Heart left ventricle (tissue), 16 donors: ENCODE results near the gene HARS1. TPM values are rescaled to one million over a fixed set of nuclear protein-coding genes. Genes with fewer than 3 reads are reported as not detected.
A peak's percentile ranks its signal among the peaks of the same experiment; 100 is the strongest.
"Not testable (repeated sequence)": the region's sequence is repeated elsewhere in the genome, so short reads cannot be mapped to it uniquely, and the experiment has no call there.

Source experiments
- ATAC-seq, 4 donors: fragments of 200-7000 bp; cut with Tn5 transposase; one replicate each; pipeline ENCODE4 v1.9.1; 2020 to 2022; ENCODE audit warnings: moderate library complexity in 4 of 4, mild to moderate bottlenecking in 3 of 4, moderate number of reproducible peaks in 1 of 4
- DNase-seq, 5 donors: peaks; one replicate each; pipeline ENCODE4 v3.0.0-alpha.2; 2020
- H3K27ac ChIP-seq, 12 donors: fragments of 200-600 bp; sonication (generic) in 4 of 12; one replicate each; pipeline versions ENCODE4 v1.5.0 to v1.8.0; 2016 to 2022; ENCODE audit warnings: mild to moderate bottlenecking in 2 of 12
- H3K27me3 ChIP-seq, 9 donors: fragments of 200-600 bp; sonication (generic) in 2 of 9; one replicate each; pipeline versions ENCODE4 v1.5.1 to v1.8.0; 2016 to 2022; ENCODE audit warnings: mild to moderate bottlenecking in 3 of 9
- H3K36me3 ChIP-seq, 9 donors: fragments of 200-600 bp; sonication (generic) in 2 of 9; one replicate each; pipeline versions ENCODE4 v1.5.0 to v1.8.0; 2018 to 2022; ENCODE audit warnings: mild to moderate bottlenecking in 2 of 9
- H3K4me1 ChIP-seq, 12 donors: fragments of 200-600 bp; sonication (generic) in 4 of 12; one replicate each; pipeline versions ENCODE4 v1.5.0 to v1.8.0; 2016 to 2022; ENCODE audit warnings: mild to moderate bottlenecking in 3 of 12
- H3K4me3 ChIP-seq, 12 donors: fragments of 200-600 bp; sonication (generic) in 4 of 12; one replicate each; pipeline versions ENCODE4 v1.5.0 to v1.8.0; 2017 to 2022; ENCODE audit warnings: mild to moderate bottlenecking in 9 of 12, moderate library complexity in 4 of 12
- H3K9me3 ChIP-seq, 12 donors: fragments of 200-600 bp; sonication (generic) in 4 of 12; one replicate each; pipeline versions ENCODE4 v1.5.0 to v1.8.0; 2016 to 2022; ENCODE audit warnings: mild to moderate bottlenecking in 1 of 12
- CTCF ChIP-seq, 12 donors: fragments of 200-600 bp; sonication (generic) in 4 of 12; IDR thresholded peaks; one replicate each; pipeline versions ENCODE4 v1.5.0 to v1.8.0; 2018 to 2022; ENCODE audit warnings: antibody characterized with exemption in 12 of 12, mild to moderate bottlenecking in 5 of 12
- POLR2A ChIP-seq, 2 donors: fragments of 450-650 bp; IDR thresholded peaks; one replicate each; pipeline ENCODE4 v1.6.1; 2017; ENCODE audit warnings: antibody characterized with exemption in 2 of 2, mild to moderate bottlenecking in 2 of 2, moderate library complexity in 2 of 2
- whole genome bisulfite sequencing, 4 donors: extraction: QIAGEN DNeasy Blood & Tissue Kit in 2 of 4; methylation state at CpG; one replicate each; pipeline versions ENCODE4 v1.1.5 to v1.1.7; 2013 to 2018; 5-methylcytosine and 5-hydroxymethylcytosine counted together
- intact Hi-C, 10 donors: fragments of 100-400 bp; cut with DNase I; formaldehyde crosslinking; loops; one replicate each; pipeline versions ENCODE4 v1.11.1 to v1.14.2; 2022
- polyA plus RNA-seq, 2 donors: library from polyadenylated mRNA; stranded (reverse); fragments of 200-250 nt; gene quantifications; one replicate each; pipeline ENCODE4 v1.2.3, GENCODE V29; 2013
- total RNA-seq, 9 donors: library from RNA; depleted of rRNA in 2 of 9; stranded (reverse); fragments of >200 nt in 2 of 9; fragmentation: NEBNext Ultra II Directional in 3 of 9; extraction: Animal tissue kit (Norgen Biotek cat#: 25700) in 3 of 9; gene quantifications; one replicate each; pipeline versions ENCODE4 v1.1.0 to v1.2.4, GENCODE V29; 2016 to 2023
- donor health status: ischemic (EF 13 %, LVEDD 7.1; RV severe dilation, severe dysfunction).
- donor health status: healthy with polysubstance abuse.
- donor health status: DM: no; HTN: yes; CAD: no.
- donor health status: DM: no; HTN: no; CAD: no.
- donor health status: ischemic (EF 25% LVEDD 6.9; RV normal size, moderate dysfunction).
- donor health status: ischemic (EF 25% LVEDD 5.7; RV mildly dilated, moderate dysfunction).
- donor health status: healthy.
- donor health status: DM: yes; HTN: yes; CAD: no.
- donor health status: ischemic (EF 35%, LVEDD 5.7; RV mildly dilated, moderate dysfunction).
- donor health status: nonischemic (EF 11% LVEDD 7.7; RV severe dilation, severe dysfunction).
- donor health status: DM: yes; HTN: yes; CAD: no.
- donor health status: PGD.
- donor health status: ischemic (EF 29% LVEDD 5.4; RV normal size, mild dysfunction).
- donor health status: nonischemic (EF 23%, LVEDD 6.1; RV moderate dilation, normal function).

The HARS1 gene
- total and polyA plus RNA-seq, 11 donors: 31.3 to 58.6 (median 37.2) TPM

DNA sequence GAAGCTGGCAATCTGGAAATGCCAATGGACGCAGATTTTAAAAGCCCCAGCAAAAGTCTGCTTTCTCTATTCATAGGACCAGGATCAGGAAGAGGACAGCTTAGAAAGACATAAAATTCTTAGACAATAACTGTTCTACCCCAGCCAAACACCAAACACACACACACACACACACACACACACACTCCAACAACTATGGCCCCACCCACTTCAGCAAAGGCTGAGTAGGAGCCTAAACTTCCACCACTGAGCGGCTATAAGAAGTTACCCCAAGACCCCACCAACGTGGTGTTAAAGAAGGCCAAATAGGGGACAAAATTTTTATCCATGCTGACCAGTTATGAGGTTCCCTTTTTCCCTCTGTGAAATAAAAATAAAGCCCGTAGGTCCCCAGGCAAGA lies 41.9 kb upstream of the HARS1 start:
- no peak for TF ChIP-seq POLR2A (IDR thresholded peaks at IDR 0.05)
- TF ChIP-seq CTCF (IDR thresholded peaks at IDR 0.05): no peak
- intact Hi-C loops: loop anchor here in 5 of 10 donors (5.0 kb wide), 1 partner anchor 361 kb away; no protein-coding TSS in a partner anchor
- H3K36me3 ChIP-seq: no peaks in the 10 kb centered on the region
- DNase-seq (no peak), ATAC-seq (no peak)
- no peak overlapping the region for H3K27ac ChIP-seq
- 53 to 68% (median 59%) methylated on average over 4 of the region's 4 CpGs for WGBS, 4 donors
- no peak overlapping the region for H3K4me3 ChIP-seq
- no peaks in the 10 kb centered on the region for H3K4me1 ChIP-seq
- peaks cover 0 to 29% (median 6%) of the 10 kb centered on the region in 9 donors for H3K27me3 ChIP-seq
- H3K9me3 ChIP-seq: peaks cover 0 to 6% (median 0%) of the 10 kb centered on the region in 12 donors

GRCh38 chr5:140725799-140726471 lies 34.8 kb upstream of the HARS1 start:
- Histone ChIP-seq H3K9me3 (no peaks in the 10 kb centered on the region), H3K27me3 (peaks cover 0 to 22% (median 0%) of the 10 kb centered on the region in 9 donors), H3K4me3 (peak overlapping the region in 6 of 12 donors; percentile 5 to 32 (median 16)), H3K36me3 (no peaks in the 10 kb centered on the region), H3K27ac (no peak overlapping the region), H3K4me1 (peaks cover 0 to 5% (median 0%) of the 10 kb centered on the region in 12 donors)
- TF ChIP-seq CTCF (IDR thresholded peaks at IDR 0.05) (no peak), POLR2A (IDR thresholded peaks at IDR 0.05) (no peak)
- intact Hi-C loops: no loop called here
- ATAC-seq (peak in 3 of 4 donors; percentile 81 to 89 (median 89)), DNase-seq (peak in 3 of 5 donors; percentile 17 to 57 (median 48))
- 6 to 17% (median 8%) methylated on average over 20 to 23 of the region's 23 CpGs for WGBS, 4 donors

- H3K4me1 ChIP-seq, DNase-seq, H3K27me3 ChIP-seq, H3K36me3 ChIP-seq, H3K9me3 ChIP-seq, H3K27ac ChIP-seq, H3K4me3 ChIP-seq, ATAC-seq: not testable (repeated sequence)
- WGBS, 4 donors: 76 to 84% (median 80%) methylated on average over 5 of the region's 5 CpGs
- intact Hi-C loops: loop anchor here in 2 of 10 donors (5.0 kb wide), 2 partner anchors 334 to 349 kb away; no protein-coding TSS in a partner anchor
Observed at GRCh38 chr5:140721395-140721794, 30.2 kb upstream of the HARS1 start.

DNA sequence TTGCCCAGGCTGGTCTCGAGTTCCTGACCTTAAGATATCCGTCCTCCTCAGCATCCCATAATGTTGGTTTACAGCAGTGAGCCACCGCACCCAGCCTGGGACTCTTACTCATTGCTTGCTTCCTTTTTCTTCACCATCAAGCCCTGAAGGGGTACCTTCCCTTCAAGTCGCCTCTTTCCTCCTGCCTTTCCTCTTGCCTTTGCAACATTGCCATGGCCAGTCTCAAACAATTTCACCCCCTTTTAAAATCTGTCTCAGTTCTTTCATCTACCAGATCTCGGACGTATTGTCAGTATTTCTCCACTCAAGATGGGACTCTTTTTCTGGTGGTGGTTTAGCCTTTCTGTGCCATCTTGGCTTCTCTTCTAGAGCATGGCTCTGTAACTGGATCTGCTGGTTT lies 29.6 kb upstream of the HARS1 start:
- H3K9me3 ChIP-seq, H3K27ac ChIP-seq, H3K36me3 ChIP-seq, DNase-seq, ATAC-seq, H3K27me3 ChIP-seq, H3K4me1 ChIP-seq, H3K4me3 ChIP-seq: not testable (repeated sequence)
- intact Hi-C loops: loop anchor here in 2 of 10 donors (5.0 kb wide), 2 partner anchors 333 to 348 kb away; no protein-coding TSS in a partner anchor
- WGBS, 4 donors: 52 to 60% (median 55%) methylated on average over 6 of the region's 6 CpGs

DNA sequence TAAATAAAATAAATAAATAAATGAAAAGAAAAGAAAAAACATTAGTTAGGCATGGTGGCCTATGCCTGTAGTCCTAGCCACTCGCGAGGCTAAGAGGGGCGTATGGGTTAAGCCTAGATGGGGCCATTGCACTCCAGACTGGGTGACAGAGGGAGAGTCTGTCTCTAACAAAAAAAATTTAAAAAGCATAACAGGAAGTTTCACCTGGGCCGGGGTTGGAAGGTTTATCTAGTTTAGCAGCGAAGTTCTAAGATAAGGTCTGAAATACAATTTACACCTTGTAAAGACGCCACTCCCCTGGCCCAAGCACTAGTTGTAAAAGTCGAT lies 27.1 kb upstream of the HARS1 start:
- DNase-seq: no peak
- intact Hi-C loops: loop anchor here in 3 of 10 donors (10.0 kb wide), 2 partner anchors 353 to 473 kb away; partner anchors contain the start of gene SLC4A9 (in 2 of the 3)
- no peaks in the 10 kb centered on the region for H3K9me3 ChIP-seq
- peaks cover 0 to 3% (median 0%) of the 10 kb centered on the region in 12 donors for H3K4me1 ChIP-seq
- peaks cover 0 to 7% (median 0%) of the 10 kb centered on the region in 9 donors for H3K27me3 ChIP-seq
- 71 to 76% (median 74%) methylated on average over 7 of the region's 7 CpGs for WGBS, 4 donors
- TF ChIP-seq CTCF (IDR thresholded peaks at IDR 0.05): no peak
- TF ChIP-seq POLR2A (IDR thresholded peaks at IDR 0.05): no peak
- no peak overlapping the region for H3K27ac ChIP-seq
- no peaks in the 10 kb centered on the region for H3K36me3 ChIP-seq
- ATAC-seq: no peak
- peak overlapping the region in 3 of 12 donors; percentile 17 to 43 (median 30) for H3K4me3 ChIP-seq

- not testable (repeated sequence) for H3K36me3 ChIP-seq, H3K9me3 ChIP-seq, H3K4me1 ChIP-seq, H3K27ac ChIP-seq, H3K27me3 ChIP-seq, H3K4me3 ChIP-seq, DNase-seq, ATAC-seq
- intact Hi-C loops: loop anchor here in 3 of 10 donors (10.0 kb wide), 2 partner anchors 351 to 471 kb away; partner anchors contain the start of gene SLC4A9 (in 2 of the 3)
- 89 to 96% (median 91%) methylated on average over 2 of the region's 2 CpGs for WGBS, 4 donors
Observed at GRCh38 chr5:140716238-140716637, 25.1 kb upstream of the HARS1 start.
